HEK293T (cell line): ENCODE data around the gene NCKIPSD.

Experiments used
- ARNT ChIP-seq: fragments of 450-650 bp; IDR thresholded peaks from 2 replicates; pipeline ENCODE4 v1.6.1; 2017; ENCODE audit warnings: mild to moderate bottlenecking
- FOXA1 ChIP-seq: fragments of 450-650 bp; IDR thresholded peaks from 2 replicates; pipeline ENCODE4 v1.6.1; 2016; ENCODE audit warnings: mild to moderate bottlenecking
- FOXK2 ChIP-seq: fragments of 450-650 bp; IDR thresholded peaks from 2 replicates; pipeline ENCODE4 v1.6.1; 2016; ENCODE audit warnings: mild to moderate bottlenecking
- FOXM1 ChIP-seq: fragments of 450-650 bp; IDR thresholded peaks from 2 replicates; pipeline ENCODE4 v1.6.1; 2017; ENCODE audit warnings: mild to moderate bottlenecking, borderline replicate concordance
- SP1 ChIP-seq: fragments of 450-650 bp; IDR thresholded peaks from 2 replicates; pipeline ENCODE4 v1.6.1; 2017
- ZNF384 ChIP-seq: fragments of 450-650 bp; IDR thresholded peaks from 2 replicates; pipeline ENCODE4 v1.6.1; 2016

GRCh38 chr3:48681974-48682610 is 3.6 kb downstream of the NCKIPSD start:
- no peak for TF ChIP-seq ARNT
- TF ChIP-seq FOXK2 = no peak
- no peak for TF ChIP-seq ZNF384
- no peak for TF ChIP-seq SP1
- TF ChIP-seq FOXA1 = no peak
- no peak for TF ChIP-seq FOXM1
